ENCODE data around the gene FXYD6.

Gene FXYD6

DNA sequence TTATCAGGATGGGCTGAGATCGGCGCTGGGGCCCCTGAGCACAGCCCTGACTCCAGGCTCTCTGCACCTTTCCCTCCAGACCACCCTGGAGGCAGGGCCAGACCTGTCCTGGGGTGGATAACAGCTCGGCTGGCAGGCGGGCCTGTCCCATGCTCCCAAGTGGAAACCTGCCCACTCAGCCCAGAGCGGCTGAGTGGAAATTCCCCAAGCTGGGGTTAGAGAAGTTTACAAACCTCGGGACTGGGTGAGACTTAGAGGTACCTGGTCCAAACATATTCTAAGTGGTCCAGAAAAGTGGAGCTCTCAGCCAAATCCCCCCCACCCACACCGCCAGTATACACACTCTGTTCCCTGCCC is 47.1 kb downstream of the FXYD6 start:
- Histone ChIP-seq H3K27ac (ENCODE audit: low read length) (no peak overlapping the region), H3K36me3 (ENCODE audit: control insufficient read depth, insufficient read depth, low read length) (no peaks in the 10 kb centered on the region), H3K9me3 (ENCODE audit: control insufficient read depth, insufficient read depth, low read length) (no peaks in the 10 kb centered on the region), H3K4me3 (ENCODE audit: low read length) (no peak overlapping the region), H3K4me1 (ENCODE audit: control insufficient read depth, insufficient read depth, low read length) (peaks cover 5% of the 10 kb centered on the region; the same call in 1 of the 2 replicates), H3K27me3 (ENCODE audit: control insufficient read depth, insufficient read depth, low read length) (no peaks in the 10 kb centered on the region)
- DNase-seq (ENCODE audit: low read depth, low spot score) = no peak
- no CpG with 5 or more reads among the region's 7 CpGs for WGBS (ENCODE audit: insufficient coverage, insufficient read length)

DNA sequence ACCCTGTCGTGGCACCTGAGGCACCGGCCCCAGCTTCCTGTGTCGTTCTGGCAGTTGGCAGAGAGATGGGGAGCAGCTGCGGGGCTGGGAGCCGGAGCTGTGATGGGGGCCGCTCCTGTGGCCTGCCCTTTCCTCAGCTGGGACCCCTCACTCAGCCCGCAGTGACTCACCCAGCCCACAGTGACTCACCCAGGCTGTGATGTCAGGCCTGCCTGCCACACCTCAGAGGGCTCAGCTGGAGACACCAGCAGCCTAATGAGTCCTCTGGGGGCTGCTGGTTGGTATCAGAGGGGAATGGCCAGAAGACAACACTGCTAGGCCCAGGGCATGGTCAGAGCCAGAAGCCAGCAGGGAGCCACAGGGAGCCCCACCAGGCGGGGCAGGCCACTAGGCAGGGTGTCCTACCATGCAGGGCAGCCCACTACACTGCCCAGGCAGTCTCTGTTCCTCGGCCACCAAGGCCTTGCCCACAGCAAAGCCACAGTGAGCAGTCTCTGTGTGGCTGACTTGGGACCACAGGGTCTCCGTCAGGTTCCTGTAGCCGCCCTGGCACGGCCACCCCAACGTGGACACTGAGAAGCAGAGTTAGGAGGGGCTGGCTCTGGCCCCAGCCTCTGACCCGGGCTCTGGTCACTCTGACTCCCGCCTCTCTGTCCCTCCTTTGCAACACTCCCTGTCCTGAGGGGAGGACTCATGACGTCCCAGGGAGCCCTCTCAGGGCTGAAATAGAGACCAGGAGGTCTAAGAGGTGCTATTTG is 47.7 kb downstream of the FXYD6 start:
- Histone ChIP-seq H3K36me3 (ENCODE audit: control insufficient read depth, insufficient read depth, low read length) (no peaks in the 10 kb centered on the region), H3K27ac (ENCODE audit: low read length) (no peak overlapping the region), H3K27me3 (ENCODE audit: control insufficient read depth, insufficient read depth, low read length) (no peaks in the 10 kb centered on the region), H3K9me3 (ENCODE audit: control insufficient read depth, insufficient read depth, low read length) (no peaks in the 10 kb centered on the region), H3K4me3 (ENCODE audit: low read length) (no peak overlapping the region), H3K4me1 (ENCODE audit: control insufficient read depth, insufficient read depth, low read length) (peaks cover 5% of the 10 kb centered on the region; the same call in 1 of the 2 replicates)
- WGBS (ENCODE audit: insufficient coverage, insufficient read length) = no CpG with 5 or more reads among the region's 16 CpGs
- DNase-seq (ENCODE audit: low read depth, low spot score) = no peak

DNA sequence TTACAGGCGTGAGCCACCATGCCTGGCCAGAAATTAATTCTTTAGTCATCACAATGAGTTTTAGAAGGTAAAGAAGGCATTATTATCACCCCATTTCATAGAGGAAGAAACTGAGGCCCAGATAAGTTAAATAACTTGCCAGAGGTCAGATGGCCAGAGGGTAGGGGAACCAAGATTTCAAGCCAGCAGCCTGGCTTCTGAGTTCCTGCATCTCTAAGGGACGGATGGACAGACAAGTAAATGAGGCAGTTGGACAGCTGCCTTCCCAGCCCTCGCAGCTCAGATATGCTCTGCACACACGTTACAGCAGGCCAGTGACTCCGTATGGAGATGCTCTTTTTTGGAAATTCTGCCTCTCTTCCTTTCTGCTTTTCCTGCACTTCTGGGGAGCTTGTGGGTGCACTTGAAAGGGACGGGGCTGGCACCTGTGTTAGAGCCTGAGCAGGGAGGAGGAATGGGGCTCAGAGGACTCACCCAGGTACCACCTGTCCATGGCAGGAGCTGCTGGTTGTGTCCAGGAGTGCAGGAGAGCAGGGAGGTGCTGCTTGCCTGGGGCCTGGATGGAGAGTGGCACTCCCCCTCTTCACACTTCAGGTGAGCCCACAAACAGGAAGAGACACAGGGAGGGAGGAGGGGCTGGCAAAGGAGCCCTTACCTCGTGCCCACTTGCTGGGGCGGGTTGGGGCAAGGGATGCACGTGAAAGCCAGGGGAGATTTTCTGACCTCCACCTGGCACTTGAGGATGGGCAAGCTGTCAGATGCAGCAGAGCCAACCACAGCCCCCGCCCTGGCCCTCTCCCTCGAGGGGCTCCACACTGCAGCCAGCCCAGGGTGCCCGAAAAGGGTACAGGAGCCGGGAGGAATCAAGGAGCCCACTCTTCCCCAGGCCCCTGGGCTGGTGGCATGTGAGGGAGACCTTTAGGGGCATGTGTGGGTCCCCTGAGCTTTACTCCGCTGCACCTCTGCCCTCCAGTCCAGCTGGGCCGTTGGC is 48.6 kb downstream of the FXYD6 start:
- no peak overlapping the region for H3K27ac ChIP-seq (ENCODE audit: low read length)
- H3K9me3 ChIP-seq (ENCODE audit: control insufficient read depth, insufficient read depth, low read length) = no peaks in the 10 kb centered on the region
- WGBS (ENCODE audit: insufficient coverage, insufficient read length) = no CpG with 5 or more reads among the region's 15 CpGs
- H3K4me3 ChIP-seq (ENCODE audit: low read length) = no peak overlapping the region
- no peaks in the 10 kb centered on the region for H3K27me3 ChIP-seq (ENCODE audit: control insufficient read depth, insufficient read depth, low read length)
- no peaks in the 10 kb centered on the region for H3K36me3 ChIP-seq (ENCODE audit: control insufficient read depth, insufficient read depth, low read length)
- peaks cover 6% of the 10 kb centered on the region; the same call in 1 of the 2 replicates for H3K4me1 ChIP-seq (ENCODE audit: control insufficient read depth, insufficient read depth, low read length)
- no peak for DNase-seq (ENCODE audit: low read depth, low spot score)

DNA sequence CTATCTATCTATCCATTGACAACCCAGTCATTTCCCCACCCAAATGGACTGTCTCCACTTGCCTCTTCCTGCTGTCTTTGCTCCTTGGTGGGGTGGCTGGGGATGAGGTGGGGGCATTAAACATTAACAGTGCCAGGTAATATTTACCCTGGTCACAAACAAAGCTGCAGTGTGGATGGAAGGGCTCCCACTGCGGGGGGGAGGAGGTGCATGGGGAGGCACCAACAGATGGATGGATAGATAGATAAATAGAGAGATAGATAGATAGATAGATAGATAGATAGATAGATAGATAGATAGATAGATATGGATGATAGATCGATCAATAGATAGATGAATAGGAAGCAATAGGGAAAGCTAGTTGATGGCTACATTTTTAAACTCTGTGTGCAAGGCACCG is 49.6 kb downstream of the FXYD6 start:
- no peak for DNase-seq (ENCODE audit: low read depth, low spot score)
- WGBS (ENCODE audit: insufficient coverage, insufficient read length) = 100% methylated on average over 1 of the region's 3 CpGs
- Histone ChIP-seq H3K27ac (ENCODE audit: low read length) (no peak overlapping the region), H3K36me3 (ENCODE audit: control insufficient read depth, insufficient read depth, low read length) (no peaks in the 10 kb centered on the region), H3K27me3 (ENCODE audit: control insufficient read depth, insufficient read depth, low read length) (no peaks in the 10 kb centered on the region), H3K4me1 (ENCODE audit: control insufficient read depth, insufficient read depth, low read length) (peaks cover 6% of the 10 kb centered on the region), H3K9me3 (ENCODE audit: control insufficient read depth, insufficient read depth, low read length) (no peaks in the 10 kb centered on the region), H3K4me3 (ENCODE audit: low read length) (no peak overlapping the region)

DNA sequence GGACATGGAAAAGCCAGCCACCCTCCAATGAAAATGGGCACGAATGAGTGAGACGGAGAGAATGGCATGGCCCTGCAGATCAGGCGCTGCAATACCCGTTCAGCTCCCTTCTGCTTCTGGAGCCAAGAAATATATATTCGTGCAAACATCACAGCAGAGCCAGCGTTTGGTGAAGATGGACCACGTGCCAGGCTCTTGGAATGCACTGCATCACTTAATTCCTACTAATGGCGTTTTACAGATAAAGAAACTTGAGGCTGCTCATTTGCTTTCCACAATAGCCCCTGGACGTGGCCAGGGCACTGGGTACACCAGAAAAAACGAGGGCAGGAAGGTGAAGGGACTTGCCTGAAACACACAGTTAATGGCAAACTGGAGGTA is 50.3 kb downstream of the FXYD6 start:
- Histone ChIP-seq H3K27ac (ENCODE audit: low read length) (no peak overlapping the region), H3K4me3 (ENCODE audit: low read length) (no peak overlapping the region), H3K4me1 (ENCODE audit: control insufficient read depth, insufficient read depth, low read length) (peaks cover 6% of the 10 kb centered on the region), H3K27me3 (ENCODE audit: control insufficient read depth, insufficient read depth, low read length) (no peaks in the 10 kb centered on the region), H3K9me3 (ENCODE audit: control insufficient read depth, insufficient read depth, low read length) (no peaks in the 10 kb centered on the region), H3K36me3 (ENCODE audit: control insufficient read depth, insufficient read depth, low read length) (no peaks in the 10 kb centered on the region)
- DNase-seq (ENCODE audit: low read depth, low spot score) = no peak
- no CpG with 5 or more reads among the region's 10 CpGs for WGBS (ENCODE audit: insufficient coverage, insufficient read length)

DNA sequence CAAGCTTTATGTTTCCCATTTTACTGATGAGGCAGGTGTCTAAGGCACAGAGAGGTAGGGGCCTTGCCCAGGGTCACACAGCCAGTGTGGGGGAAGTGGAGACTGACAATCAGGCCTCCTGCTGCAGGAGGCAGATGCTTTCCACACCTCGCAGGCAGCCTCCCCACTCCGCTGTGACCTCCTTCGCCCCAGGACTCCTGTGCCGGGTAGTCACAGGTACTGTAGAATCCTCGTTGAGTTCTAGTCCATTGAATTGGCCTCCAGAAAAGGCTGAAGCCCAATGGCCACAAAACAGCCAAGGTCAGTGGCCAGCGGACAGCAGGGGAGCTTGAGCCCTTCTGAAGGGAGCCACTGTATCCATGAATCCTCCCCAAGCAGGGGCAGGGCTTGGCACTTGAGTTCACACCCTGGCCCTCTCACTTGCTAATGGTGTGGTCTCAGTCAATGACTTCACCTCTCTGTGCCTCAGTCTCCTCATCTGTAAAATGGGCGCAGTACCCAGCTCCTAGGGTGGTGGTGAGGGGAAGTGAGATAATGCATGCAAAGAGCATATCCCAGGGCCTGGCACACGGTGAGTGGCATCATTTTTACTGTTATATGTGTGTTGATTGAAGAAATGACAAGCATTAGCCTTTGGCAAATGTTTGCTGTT is 50.8 kb downstream of the FXYD6 start:
- peaks cover 6% of the 10 kb centered on the region for H3K4me1 ChIP-seq (ENCODE audit: control insufficient read depth, insufficient read depth, low read length)
- H3K4me3 ChIP-seq (ENCODE audit: low read length) = no peak overlapping the region
- no peaks in the 10 kb centered on the region for H3K9me3 ChIP-seq (ENCODE audit: control insufficient read depth, insufficient read depth, low read length)
- H3K27ac ChIP-seq (ENCODE audit: low read length) = no peak overlapping the region
- WGBS (ENCODE audit: insufficient coverage, insufficient read length) = no CpG with 5 or more reads among the region's 8 CpGs
- H3K36me3 ChIP-seq (ENCODE audit: control insufficient read depth, insufficient read depth, low read length) = no peaks in the 10 kb centered on the region
- DNase-seq (ENCODE audit: low read depth, low spot score) = no peak
- H3K27me3 ChIP-seq (ENCODE audit: control insufficient read depth, insufficient read depth, low read length) = no peaks in the 10 kb centered on the region

DNA sequence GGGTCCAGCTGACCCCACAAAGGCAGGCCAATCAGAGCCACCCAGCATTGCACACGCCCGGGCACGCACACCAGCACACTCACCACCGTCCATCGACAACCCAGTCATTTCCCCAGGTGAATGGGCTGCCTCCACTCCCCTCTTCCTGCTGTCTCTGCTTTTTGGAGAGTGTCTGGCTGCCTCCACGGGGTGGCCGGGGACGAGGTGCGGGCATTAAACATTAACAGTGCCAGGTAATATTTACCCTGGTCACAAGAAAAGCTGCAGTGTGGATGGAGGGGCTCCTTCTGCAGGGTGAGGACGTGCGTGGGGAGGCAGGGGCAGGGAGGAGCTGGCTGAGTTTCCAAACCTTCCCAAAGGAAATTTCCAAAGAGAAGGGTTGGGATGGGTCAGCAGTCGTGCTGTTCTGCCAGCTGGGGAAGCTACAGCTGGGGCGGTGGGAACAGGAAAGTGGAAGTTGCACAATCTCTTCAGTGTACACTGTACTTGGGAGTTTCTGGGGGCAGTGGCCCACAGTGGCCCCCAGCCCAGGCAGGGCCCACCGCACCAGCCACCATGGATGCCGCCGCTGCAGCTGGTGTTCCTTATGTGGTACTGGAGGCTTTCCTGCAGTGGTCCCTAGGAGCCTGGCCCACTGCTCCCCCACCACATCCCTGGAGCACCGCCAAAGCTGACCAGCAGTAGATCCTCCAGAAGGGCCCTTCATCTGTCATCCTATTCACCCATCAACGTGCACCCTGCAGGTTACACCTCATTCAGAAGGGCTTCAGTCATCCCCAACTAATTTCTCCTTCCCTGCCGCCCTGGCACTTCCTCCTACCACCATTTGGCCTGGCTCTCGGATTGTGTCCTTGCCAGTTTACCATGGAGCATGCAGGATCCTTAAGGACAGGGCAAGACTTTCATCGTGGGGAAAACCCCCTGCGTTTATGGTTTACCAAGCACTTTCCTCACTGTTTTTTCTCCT is 51.6 kb downstream of the FXYD6 start, which contains the start of gene FXYD2:
FXYD2 (minus strand) TSS at position 174 of the 967 bp plus-strand sequence; CDS start at position 108, 66 bp downstream.
- H3K4me3 ChIP-seq (ENCODE audit: low read length) = no peak within 1 kb of the TSS
- no CpG with 5 or more reads among the region's 22 CpGs for WGBS (ENCODE audit: insufficient coverage, insufficient read length)
- peaks cover 6% of the 10 kb centered on the region for H3K4me1 ChIP-seq (ENCODE audit: control insufficient read depth, insufficient read depth, low read length)
- H3K9me3 ChIP-seq (ENCODE audit: control insufficient read depth, insufficient read depth, low read length) = no peaks in the 10 kb centered on the region
- H3K27me3 ChIP-seq (ENCODE audit: control insufficient read depth, insufficient read depth, low read length) = no peaks in the 10 kb centered on the region
- no peak within 1 kb of the TSS for H3K27ac ChIP-seq (ENCODE audit: low read length)
- no peak for DNase-seq (ENCODE audit: low read depth, low spot score)
- H3K36me3 ChIP-seq (ENCODE audit: control insufficient read depth, insufficient read depth, low read length) = no peaks in the 10 kb centered on the region

DNA sequence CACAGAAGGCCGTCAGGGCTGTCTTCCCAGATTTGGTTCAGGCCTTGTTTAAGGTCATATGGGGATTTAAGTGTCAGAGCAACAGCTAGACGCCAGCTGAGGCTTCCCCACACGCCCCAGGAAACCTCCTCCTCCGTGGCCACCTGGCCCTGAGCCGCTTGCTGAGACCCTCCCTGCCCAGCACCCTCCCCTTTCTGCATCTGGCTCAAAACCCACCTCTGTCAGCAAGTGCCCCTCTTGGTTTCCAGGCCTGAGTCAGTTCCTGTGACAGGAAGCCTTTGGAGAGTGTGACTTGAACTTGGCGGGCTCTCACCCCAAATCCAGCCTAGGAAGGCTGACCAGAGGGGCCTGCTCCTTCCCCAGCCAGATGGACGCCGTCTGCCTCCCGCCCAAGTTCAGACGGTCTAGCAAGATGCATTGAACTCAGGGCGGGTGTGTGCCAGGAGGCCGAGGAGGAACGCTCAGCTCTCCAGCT is 52.5 kb downstream of the FXYD6 start:
- Histone ChIP-seq H3K36me3 (ENCODE audit: control insufficient read depth, insufficient read depth, low read length) (no peaks in the 10 kb centered on the region), H3K27me3 (ENCODE audit: control insufficient read depth, insufficient read depth, low read length) (no peaks in the 10 kb centered on the region), H3K27ac (ENCODE audit: low read length) (no peak overlapping the region), H3K4me3 (ENCODE audit: low read length) (no peak overlapping the region), H3K9me3 (ENCODE audit: control insufficient read depth, insufficient read depth, low read length) (no peaks in the 10 kb centered on the region), H3K4me1 (ENCODE audit: control insufficient read depth, insufficient read depth, low read length) (peaks cover 6% of the 10 kb centered on the region)
- WGBS (ENCODE audit: insufficient coverage, insufficient read length) = no CpG with 5 or more reads among the region's 13 CpGs
- no peak for DNase-seq (ENCODE audit: low read depth, low spot score)

DNA sequence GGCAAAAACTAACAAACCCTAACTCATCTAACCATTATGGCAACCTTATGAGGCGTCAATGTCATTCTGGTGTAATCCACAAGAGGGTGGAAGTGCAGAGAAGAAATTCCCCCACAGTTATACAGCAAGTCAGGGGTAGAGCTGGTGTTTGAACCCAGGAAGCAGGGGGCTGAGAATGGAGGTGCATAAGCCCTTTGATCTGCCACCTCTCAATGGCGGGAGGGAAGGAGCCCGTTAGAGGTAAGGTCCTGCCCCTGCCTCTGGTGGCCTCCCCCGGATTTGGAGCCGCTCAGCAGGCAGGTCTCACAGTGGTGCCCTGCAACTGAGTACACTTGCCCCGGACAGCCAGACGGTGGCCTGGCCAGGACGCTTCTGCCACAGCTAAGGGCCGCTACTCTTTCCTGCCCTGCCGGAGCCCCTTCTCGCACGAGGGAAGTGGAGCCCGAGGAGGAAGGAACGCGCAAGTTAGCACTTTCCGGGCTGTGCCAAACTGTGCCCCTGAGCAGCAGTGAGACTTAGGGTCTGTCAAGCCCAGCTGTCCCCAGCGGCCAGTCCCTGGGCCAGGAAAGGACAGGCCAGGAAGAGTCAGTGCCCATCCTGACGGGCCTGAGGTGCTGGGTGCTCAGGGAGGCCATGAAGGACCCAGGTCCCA is 53.0 kb downstream of the FXYD6 start:
- Histone ChIP-seq H3K4me1 (ENCODE audit: control insufficient read depth, insufficient read depth, low read length) (peaks cover 6% of the 10 kb centered on the region), H3K27me3 (ENCODE audit: control insufficient read depth, insufficient read depth, low read length) (no peaks in the 10 kb centered on the region), H3K4me3 (ENCODE audit: low read length) (no peak overlapping the region), H3K36me3 (ENCODE audit: control insufficient read depth, insufficient read depth, low read length) (no peaks in the 10 kb centered on the region), H3K27ac (ENCODE audit: low read length) (no peak overlapping the region), H3K9me3 (ENCODE audit: control insufficient read depth, insufficient read depth, low read length) (no peaks in the 10 kb centered on the region)
- no peak for DNase-seq (ENCODE audit: low read depth, low spot score)
- no CpG with 5 or more reads among the region's 18 CpGs for WGBS (ENCODE audit: insufficient coverage, insufficient read length)

All from iPS DF 6.9 (cell line).